HCT116 (cell line): ENCODE data around the gene SRSF2. TPM values are rescaled to one million over a fixed set of nuclear protein-coding genes. Genes with fewer than 3 reads are reported as not detected.
"Not testable (repeated sequence)": the region's sequence is repeated elsewhere in the genome, so short reads cannot be mapped to it uniquely, and the experiment has no call there.

Experiments
- ATAC-seq: fragments of 200-7000 bp; cut with Tn5 transposase; 2 replicates; pipeline ENCODE4 v1.9.1; 2020; ENCODE audit warnings: mild to moderate bottlenecking, moderate library complexity
- BruUV-seq: library from RNA; stranded (reverse); fragments of 400-500 nt; replicated peaks from 2 replicates; lab custom pipeline; 2021; lab: Mats Ljungman, UMichigan
- CTCF ChIA-PET: fragments of 300-600 bp; sonication (Branson Sonifier 250); formaldehyde crosslinking; loops from one replicate; lab custom pipeline; 2021; ENCODE audit warnings: antibody characterized with exemption; lab: Charles Lee
- POLR2A ChIA-PET: fragments of 300-600, 350-600 bp; sonication (Branson Sonifier 250); formaldehyde crosslinking; loops from one replicate; lab custom pipeline; 2021; ENCODE audit warnings: antibody characterized with exemption; lab: Charles Lee
- RAD21 ChIA-PET, 2 experiments: fragments of 300-600 bp; sonication (Branson Sonifier 250); formaldehyde crosslinking; loops; one replicate each; lab custom pipeline; 2023; ENCODE audit warnings: low total read pairs in 2 of 2; ENCODE audit not compliant: uncharacterized antibody in 2 of 2, unreplicated experiment in 2 of 2, low non-redundant PET in 1 of 2; lab: Charles Lee
- DNase-seq: peaks from one replicate; pipeline ENCODE4 v3.0.0-alpha.2; 2010; ENCODE audit warnings: low read depth, low spot score
- H2AFZ ChIP-seq: fragments of 200-600 bp; shearing (Covaris generic), sonication (generic); 2 replicates; pipeline ENCODE4 v1.6.1; 2017; ENCODE audit warnings: low read depth, mixed run types, mixed read lengths, antibody characterized with exemption, low read length; ENCODE audit not compliant: poor library complexity, severe bottlenecking
- H3K27ac ChIP-seq: 2 replicates; pipeline ENCODE4 v1.5.1; 2012; ENCODE audit warnings: low read depth, low read length
- H3K27me3 ChIP-seq: fragments of 200-600 bp; sonication (generic); 2 replicates; pipeline ENCODE4 v1.6.1; 2016; ENCODE audit warnings: mixed run types, low read length, mixed read lengths; ENCODE audit not compliant: insufficient read depth
- H3K36me3 ChIP-seq, 2 experiments: fragments of 200-500 bp in 1 of 2; fragments of 200-600 bp in 1 of 2; sonication (Bioruptor generic) in 1 of 2; sonication (generic) in 1 of 2; 2 replicates each; pipeline versions ENCODE4 v1.5.1 to v1.6.1; 2014 to 2016; ENCODE audit warnings: low read length in 2 of 2, inconsistent platforms in 1 of 2, mixed read lengths in 1 of 2, mixed run types in 1 of 2; ENCODE audit not compliant: insufficient read depth in 2 of 2, control insufficient read depth in 1 of 2
- H3K4me1 ChIP-seq, 2 experiments: fragments of 200-600 bp in 1 of 2; sonication (generic) in 1 of 2; 2 replicates each; pipeline versions ENCODE4 v1.5.1 to v1.6.1; 2012 to 2017; ENCODE audit warnings: low read length in 2 of 2, inconsistent platforms in 1 of 2, mild to moderate bottlenecking in 1 of 2, mixed read lengths in 1 of 2, mixed run types in 1 of 2, moderate library complexity in 1 of 2; ENCODE audit not compliant: insufficient read depth in 2 of 2, control insufficient read depth in 1 of 2
- H3K4me2 ChIP-seq: fragments of 200-600 bp; sonication (generic); 2 replicates; pipeline ENCODE4 v1.6.1; 2017; ENCODE audit warnings: mixed run types, low read length, mixed read lengths
- H3K4me3 ChIP-seq, 2 experiments: fragments of 200-600 bp in 1 of 2; sonication (generic) in 1 of 2; replicated peaks in 1 of 2; 2 replicates each; pipeline ENCODE4 v1.5.1; 2011 to 2016; ENCODE audit warnings: low read length in 2 of 2, control low read depth in 1 of 2, low read depth in 1 of 2, mild to moderate bottlenecking in 1 of 2, mixed read lengths in 1 of 2, mixed run types in 1 of 2
- H3K79me2 ChIP-seq: fragments of 200-600 bp; sonication (generic); 2 replicates; pipeline ENCODE4 v1.6.1; 2017; ENCODE audit warnings: mild to moderate bottlenecking, mixed run types, low read length, moderate library complexity, mixed read lengths; ENCODE audit not compliant: insufficient read depth
- H3K9ac ChIP-seq: fragments of 200-600 bp; sonication (generic); 2 replicates; pipeline ENCODE4 v1.6.1; 2016; ENCODE audit warnings: low read length, mixed read lengths
- H3K9me2 ChIP-seq: fragments of 200-600 bp; sonication (generic), shearing (Covaris generic); 2 replicates; pipeline ENCODE4 v1.6.1; 2017; ENCODE audit warnings: mixed run types, mild to moderate bottlenecking, moderate library complexity; ENCODE audit not compliant: insufficient read depth
- H3K9me3 ChIP-seq, 2 experiments: fragments of 200-500 bp in 1 of 2; fragments of 200-600 bp in 1 of 2; sonication (Bioruptor generic) in 1 of 2; sonication (generic) in 1 of 2; 2 replicates each; pipeline ENCODE4 v1.6.1; 2014 to 2017; ENCODE audit warnings: low read length in 2 of 2, mixed read lengths in 2 of 2, inconsistent platforms in 1 of 2, low read depth in 1 of 2, mild to moderate bottlenecking in 1 of 2, mixed run types in 1 of 2, moderate library complexity in 1 of 2; ENCODE audit not compliant: control insufficient read depth in 1 of 2, insufficient read depth in 1 of 2
- H4K20me1 ChIP-seq: fragments of 200-600 bp; sonication (generic), shearing (Covaris generic); 2 replicates; pipeline ENCODE4 v1.6.1; 2017; ENCODE audit warnings: mixed run types, mild to moderate bottlenecking, moderate library complexity; ENCODE audit not compliant: insufficient read depth
- CBX3 ChIP-seq: IDR thresholded peaks from 2 replicates; pipeline ENCODE4 v1.6.1; 2012; ENCODE audit warnings: low read depth
- CEBPB ChIP-seq: IDR thresholded peaks from 2 replicates; pipeline ENCODE4 v1.6.1; 2012; ENCODE audit warnings: low read depth
- EZH2 ChIP-seq: fragments of 200-600 bp; sonication (generic); IDR thresholded peaks from 2 replicates; pipeline ENCODE4 v1.6.1; 2017; ENCODE audit warnings: antibody characterized with exemption, mixed run types
- EZH2phosphoT487 ChIP-seq: fragments of 200-600 bp; IDR thresholded peaks from 2 replicates; pipeline ENCODE4 v1.6.1; 2018; ENCODE audit warnings: antibody characterized with exemption, borderline replicate concordance
- FOSL1 ChIP-seq: IDR thresholded peaks from 2 replicates; pipeline ENCODE4 v1.6.1; 2012; ENCODE audit warnings: low read depth
- JUND ChIP-seq: IDR thresholded peaks from 2 replicates; pipeline ENCODE4 v1.6.1; 2012
- POLR2AphosphoS5 ChIP-seq: IDR thresholded peaks from 2 replicates; pipeline ENCODE4 v1.6.1; 2011; ENCODE audit warnings: mild to moderate bottlenecking, low read depth, low read length, moderate library complexity
- RAD21 ChIP-seq: IDR thresholded peaks from 2 replicates; pipeline ENCODE4 v1.6.1; 2012; ENCODE audit warnings: low read depth, mild to moderate bottlenecking
- SIN3A ChIP-seq: IDR thresholded peaks from 2 replicates; pipeline ENCODE4 v1.6.1; 2012; ENCODE audit warnings: low read depth
- SP1 ChIP-seq: IDR thresholded peaks from 2 replicates; pipeline ENCODE4 v1.6.1; 2012; ENCODE audit warnings: low read depth
- SRF ChIP-seq: IDR thresholded peaks from 2 replicates; pipeline ENCODE4 v1.6.1; 2012; ENCODE audit warnings: low read depth
- TCF7L2 ChIP-seq: IDR thresholded peaks from 2 replicates; pipeline ENCODE4 v1.7.0; 2011; ENCODE audit warnings: borderline replicate concordance, inconsistent platforms; ENCODE audit not compliant: insufficient read depth, insufficient read length; ENCODE audit errors: extremely low read depth
- ZFX ChIP-seq: fragments of 450-650 bp; IDR thresholded peaks from 2 replicates; pipeline ENCODE4 v1.6.1; 2017
- intact Hi-C: fragments of 100-400 bp; cut with micrococcal nuclease; formaldehyde crosslinking; loops from 2 replicates; pipeline ENCODE4 v1.10.0; 2022
- total RNA-seq: library from RNA; stranded (reverse); gene quantifications from one replicate; pipeline ENCODE4 v1.2.1, GENCODE V29; 2021; ENCODE audit not compliant: unreplicated experiment
- TF ChIP-seq, protein P1 (sequence below), 3 experiments: fragments of 200-600 bp in 1 of 3; sonication (generic) in 1 of 3; IDR thresholded peaks in 2 of 3; conservative IDR thresholded peaks in 1 of 3; 2 replicates each; pipeline ENCODE4 v1.5.1; 2012 to 2017; ENCODE audit warnings: low read depth in 2 of 3, low read length in 2 of 3, antibody characterized with exemption in 1 of 3, borderline replicate concordance in 1 of 3, control low read depth in 1 of 3, mild to moderate bottlenecking in 1 of 3, mixed read lengths in 1 of 3, mixed run types in 1 of 3, moderate library complexity in 1 of 3; ENCODE audit not compliant: insufficient read depth in 1 of 3
- TF ChIP-seq, protein P2 (sequence below): IDR thresholded peaks from 2 replicates; pipeline ENCODE4 v1.6.1; 2011; ENCODE audit warnings: mild to moderate bottlenecking, low read length, moderate library complexity; ENCODE audit not compliant: insufficient replicate concordance; ENCODE audit errors: extremely low read depth
- TF ChIP-seq, protein P3 (sequence below): IDR thresholded peaks from 2 replicates; pipeline ENCODE4 v1.6.1; 2012
- TF ChIP-seq, protein P4 (sequence below): IDR thresholded peaks from 2 replicates; pipeline ENCODE4 v1.6.1; 2012

The SRSF2 gene
- total RNA-seq, 1 experiment from 2014 or later: 422 TPM

DNA sequence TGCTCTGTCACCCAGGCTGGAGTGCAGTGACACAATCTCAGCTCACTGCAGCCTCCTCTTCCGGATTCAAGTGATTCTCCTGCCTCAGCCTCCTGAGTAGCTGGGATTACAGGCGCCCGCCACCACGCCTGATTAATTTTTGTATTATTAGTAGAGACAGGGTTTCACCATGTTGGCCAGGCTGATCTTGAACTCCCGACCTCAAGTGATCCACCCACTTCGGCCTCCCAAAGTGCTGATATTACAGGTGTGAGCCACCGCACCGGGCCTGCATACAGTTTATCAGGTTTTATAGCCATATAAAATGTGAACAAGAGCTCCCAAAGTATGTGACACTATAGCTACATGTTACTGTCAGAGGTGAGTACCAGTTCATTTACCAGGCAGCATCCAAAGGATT is 14.2 kb downstream of the SRSF2 start:
- H3K9ac ChIP-seq, H3K27ac ChIP-seq, H3K4me3 ChIP-seq, H4K20me1 ChIP-seq, DNase-seq, CTCF ChIA-PET, H3K4me2 ChIP-seq, H3K9me3 ChIP-seq, ATAC-seq, BruUV-seq, intact Hi-C loops, H2AFZ ChIP-seq, H3K9me2 ChIP-seq, H3K27me3 ChIP-seq: not testable (repeated sequence)
- ChIA-PET RAD21 (interaction anchor here in 1 of 2 experiments (0.7 kb wide), 1 partner anchor 273 kb away, joined by 10 read pairs; no protein-coding TSS in a partner anchor), POLR2A (interaction anchor here (0.9 to 1.5 kb wide), 2 partner anchors 11 to 49 kb away, joined by 3 to 4 read pairs; no protein-coding TSS in a partner anchor)
- peaks cover 11 to 18% of the 10 kb centered on the region in 2 experiments for H3K4me1 ChIP-seq
- H3K36me3 ChIP-seq: peaks cover 57 to 72% of the 10 kb centered on the region in 2 experiments
- H3K79me2 ChIP-seq: peaks cover 82% of the 10 kb centered on the region

DNA sequence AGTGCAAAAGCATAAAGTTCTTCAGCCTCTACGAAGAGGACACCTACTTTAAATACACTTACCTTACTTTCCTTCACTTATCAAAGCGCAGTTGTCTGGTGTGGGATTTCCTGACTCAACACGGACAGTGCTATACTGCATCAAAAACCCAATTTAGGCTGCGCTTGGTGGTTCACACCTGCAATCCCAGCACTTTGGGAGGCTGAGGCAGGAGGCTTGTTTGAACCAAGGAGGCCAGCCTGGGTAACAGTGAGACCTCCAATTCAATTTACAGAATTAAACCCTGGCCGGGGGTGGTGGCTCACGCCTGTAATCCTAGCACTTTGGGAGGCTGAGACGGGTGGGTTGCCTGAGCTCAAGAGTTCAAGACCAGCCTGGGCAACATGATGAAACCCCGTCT is 14.9 kb downstream of the SRSF2 start:
- Histone ChIP-seq H3K27me3 (no peaks in the 10 kb centered on the region), H3K27ac (no peak overlapping the region), H2AFZ (no peak overlapping the region), H3K4me3 (no peak overlapping the region), H3K4me1 (peaks cover 6 to 11% of the 10 kb centered on the region in 2 experiments), H3K9me2 (no peaks in the 10 kb centered on the region), H3K4me2 (no peak overlapping the region), H4K20me1 (peaks cover under 1% of the 10 kb centered on the region; the same call in 1 of the 2 replicates), H3K36me3 (peaks cover 60 to 70% of the 10 kb centered on the region in 2 experiments), H3K9me3 (no peaks in the 10 kb centered on the region), H3K79me2 (peaks cover 75% of the 10 kb centered on the region), H3K9ac (no peak overlapping the region)
- no TSS peak for BruUV-seq
- RAD21 ChIA-PET: no interaction called here
- DNase-seq (no peak), ATAC-seq (no peak)
- CTCF ChIA-PET: no interaction called here
- POLR2A ChIA-PET: interaction anchor here (0.6 to 1.5 kb wide), 3 partner anchors 12 to 1433 kb away, joined by 3 to 5 read pairs (median 4); no protein-coding TSS in a partner anchor
- intact Hi-C loops: no loop called here
- TF ChIP-seq ZFX (no peak), EZH2 (no peak), EZH2phosphoT487 (no peak), FOSL1 (no peak), SRF (no peak), RAD21 (no peak), POLR2AphosphoS5 (no peak), SIN3A (no peak), JUND (no peak), CBX3 (no peak), CEBPB (no peak), SP1 (no peak), TCF7L2 (no peak)
- TF ChIP-seq, protein P1, sequence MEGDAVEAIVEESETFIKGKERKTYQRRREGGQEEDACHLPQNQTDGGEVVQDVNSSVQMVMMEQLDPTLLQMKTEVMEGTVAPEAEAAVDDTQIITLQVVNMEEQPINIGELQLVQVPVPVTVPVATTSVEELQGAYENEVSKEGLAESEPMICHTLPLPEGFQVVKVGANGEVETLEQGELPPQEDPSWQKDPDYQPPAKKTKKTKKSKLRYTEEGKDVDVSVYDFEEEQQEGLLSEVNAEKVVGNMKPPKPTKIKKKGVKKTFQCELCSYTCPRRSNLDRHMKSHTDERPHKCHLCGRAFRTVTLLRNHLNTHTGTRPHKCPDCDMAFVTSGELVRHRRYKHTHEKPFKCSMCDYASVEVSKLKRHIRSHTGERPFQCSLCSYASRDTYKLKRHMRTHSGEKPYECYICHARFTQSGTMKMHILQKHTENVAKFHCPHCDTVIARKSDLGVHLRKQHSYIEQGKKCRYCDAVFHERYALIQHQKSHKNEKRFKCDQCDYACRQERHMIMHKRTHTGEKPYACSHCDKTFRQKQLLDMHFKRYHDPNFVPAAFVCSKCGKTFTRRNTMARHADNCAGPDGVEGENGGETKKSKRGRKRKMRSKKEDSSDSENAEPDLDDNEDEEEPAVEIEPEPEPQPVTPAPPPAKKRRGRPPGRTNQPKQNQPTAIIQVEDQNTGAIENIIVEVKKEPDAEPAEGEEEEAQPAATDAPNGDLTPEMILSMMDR (IDR thresholded peaks at IDR 0.05 in 2 of 3, conservative IDR thresholded peaks at IDR 0.05 in 1 of 3; ENCODE audit: borderline replicate concordance in 1 of 3, insufficient read depth in 1 of 3, low read depth in 2 of 3, low read length in 2 of 3): no peak
- TF ChIP-seq, protein P2, sequence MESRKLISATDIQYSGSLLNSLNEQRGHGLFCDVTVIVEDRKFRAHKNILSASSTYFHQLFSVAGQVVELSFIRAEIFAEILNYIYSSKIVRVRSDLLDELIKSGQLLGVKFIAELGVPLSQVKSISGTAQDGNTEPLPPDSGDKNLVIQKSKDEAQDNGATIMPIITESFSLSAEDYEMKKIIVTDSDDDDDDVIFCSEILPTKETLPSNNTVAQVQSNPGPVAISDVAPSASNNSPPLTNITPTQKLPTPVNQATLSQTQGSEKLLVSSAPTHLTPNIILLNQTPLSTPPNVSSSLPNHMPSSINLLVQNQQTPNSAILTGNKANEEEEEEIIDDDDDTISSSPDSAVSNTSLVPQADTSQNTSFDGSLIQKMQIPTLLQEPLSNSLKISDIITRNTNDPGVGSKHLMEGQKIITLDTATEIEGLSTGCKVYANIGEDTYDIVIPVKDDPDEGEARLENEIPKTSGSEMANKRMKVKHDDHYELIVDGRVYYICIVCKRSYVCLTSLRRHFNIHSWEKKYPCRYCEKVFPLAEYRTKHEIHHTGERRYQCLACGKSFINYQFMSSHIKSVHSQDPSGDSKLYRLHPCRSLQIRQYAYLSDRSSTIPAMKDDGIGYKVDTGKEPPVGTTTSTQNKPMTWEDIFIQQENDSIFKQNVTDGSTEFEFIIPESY: no peak
- TF ChIP-seq, protein P3, sequence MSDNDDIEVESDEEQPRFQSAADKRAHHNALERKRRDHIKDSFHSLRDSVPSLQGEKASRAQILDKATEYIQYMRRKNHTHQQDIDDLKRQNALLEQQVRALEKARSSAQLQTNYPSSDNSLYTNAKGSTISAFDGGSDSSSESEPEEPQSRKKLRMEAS: no peak
- TF ChIP-seq, protein P4, sequence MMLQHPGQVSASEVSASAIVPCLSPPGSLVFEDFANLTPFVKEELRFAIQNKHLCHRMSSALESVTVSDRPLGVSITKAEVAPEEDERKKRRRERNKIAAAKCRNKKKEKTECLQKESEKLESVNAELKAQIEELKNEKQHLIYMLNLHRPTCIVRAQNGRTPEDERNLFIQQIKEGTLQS: no peak
